Uterus (tissue), 4 donors: ENCODE data around the gene GASK1B. TPM values are rescaled to one million over a fixed set of nuclear protein-coding genes. Genes with fewer than 3 reads are reported as not detected.

Experiments
- DNase-seq, 2 donors: peaks; one replicate each; pipeline ENCODE4 v3.0.0-alpha.2; 2019 to 2020
- H3K27ac ChIP-seq, 2 donors: fragments of 200-600 bp; sonication (generic); 1 replicate in 1 of 2; 2 replicates in 1 of 2; pipeline ENCODE4 v1.5.1; 2016 to 2018
- H3K27me3 ChIP-seq, 2 donors: fragments of 200-600 bp; sonication (generic); one replicate each; pipeline ENCODE4 v1.5.1; 2018 to 2019; ENCODE audit warnings: control low read depth in 1 of 2
- H3K36me3 ChIP-seq, 2 donors: fragments of 200-600 bp; sonication (generic); one replicate each; pipeline ENCODE4 v1.5.1; 2019; ENCODE audit warnings: control low read depth in 1 of 2
- H3K4me1 ChIP-seq, 2 donors: fragments of 200-600 bp; sonication (generic); one replicate each; pipeline ENCODE4 v1.5.1; 2018 to 2019; ENCODE audit warnings: control low read depth in 1 of 2
- H3K4me3 ChIP-seq, 2 donors: fragments of 200-600 bp; sonication (generic); 1 replicate in 1 of 2; 2 replicates in 1 of 2; pipeline ENCODE4 v1.5.1; 2018 to 2019; ENCODE audit warnings: mild to moderate bottlenecking in 1 of 2
- H3K9me3 ChIP-seq, 2 donors: fragments of 200-600 bp; sonication (generic); one replicate each; pipeline ENCODE4 v1.5.1; 2019; ENCODE audit warnings: control low read depth in 1 of 2
- CTCF ChIP-seq, 4 experiments: fragments of 200-600 bp in 2 of 4; fragments of 450-650 bp in 2 of 4; sonication (generic) in 2 of 4; IDR thresholded peaks; one replicate each; pipeline ENCODE4 v1.5.1; 2016 to 2019; ENCODE audit warnings: antibody characterized with exemption in 4 of 4, mild to moderate bottlenecking in 2 of 4, moderate library complexity in 1 of 4
- POLR2A ChIP-seq, 2 donors: fragments of 450-650 bp; IDR thresholded peaks; one replicate each; pipeline ENCODE4 v1.6.1; 2016; ENCODE audit warnings: antibody characterized with exemption in 2 of 2, mild to moderate bottlenecking in 1 of 2, moderate library complexity in 1 of 2
- intact Hi-C: fragments of 100-400 bp; cut with DNase I; formaldehyde crosslinking; loops from one replicate; pipeline ENCODE4 v1.15.1; 2023; ENCODE audit warnings: low total_unique reads
- total RNA-seq, 4 donors: library from RNA; depleted of rRNA in 3 of 4; stranded (reverse); fragments of >200 nt in 3 of 4; gene quantifications; one replicate each; pipeline versions ENCODE4 v1.1.0 to v1.2.4, GENCODE V29; 2014 to 2023
- donor health status: DM: yes; HTN: yes; CAD: no.

The GASK1B gene
- total RNA-seq, 4 donors from 2014 or later, result 54.7 to 135 (median 62.7) TPM

- Histone ChIP-seq H3K4me1 (peaks cover 0 to 8% of the 10 kb centered on the region in 2 donors), H3K9me3 (no peaks in the 10 kb centered on the region), H3K4me3 (no peak overlapping the region), H3K36me3 (no peaks in the 10 kb centered on the region), H3K27ac (peak overlapping the region in 1 of 2 donors; percentile 17), H3K27me3 (no peaks in the 10 kb centered on the region)
- TF ChIP-seq CTCF (IDR thresholded peaks at IDR 0.05), result no peak
- TF ChIP-seq POLR2A (IDR thresholded peaks at IDR 0.05), result no peak
- DNase-seq, result no peak
- intact Hi-C loops, result no loop called here
Observed at GRCh38 chr4:158133551-158133950, 39.3 kb downstream of the GASK1B start.

DNA sequence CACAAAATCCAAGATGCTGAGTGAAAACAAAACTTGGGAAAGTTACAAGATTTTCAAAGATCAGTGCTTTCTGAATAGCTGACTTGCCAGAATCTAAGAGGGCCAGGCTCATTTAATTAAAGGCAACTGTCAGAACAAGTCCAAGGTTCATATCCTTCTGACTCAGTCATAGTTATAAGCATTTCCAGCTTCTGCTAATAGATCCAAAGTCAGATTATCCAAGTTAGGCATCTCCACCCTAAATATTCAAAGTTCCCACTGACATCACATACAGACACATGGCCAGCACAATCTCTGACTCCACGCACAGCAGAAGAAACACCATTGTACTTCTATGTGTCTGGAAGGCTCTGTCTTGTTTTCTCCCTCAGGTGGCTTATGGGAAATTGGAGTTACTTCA, 41.8 kb downstream of the GASK1B start:
- no peaks in the 10 kb centered on the region for H3K36me3 ChIP-seq
- no peak for TF ChIP-seq CTCF (IDR thresholded peaks at IDR 0.05)
- no peak for TF ChIP-seq POLR2A (IDR thresholded peaks at IDR 0.05)
- H3K27ac ChIP-seq, result peak overlapping the region; percentile 52 to 53
- no peaks in the 10 kb centered on the region for H3K4me1 ChIP-seq
- intact Hi-C loops, result no loop called here
- H3K27me3 ChIP-seq, result no peaks in the 10 kb centered on the region
- H3K9me3 ChIP-seq, result no peaks in the 10 kb centered on the region
- no peak overlapping the region for H3K4me3 ChIP-seq
- no peak for DNase-seq

DNA sequence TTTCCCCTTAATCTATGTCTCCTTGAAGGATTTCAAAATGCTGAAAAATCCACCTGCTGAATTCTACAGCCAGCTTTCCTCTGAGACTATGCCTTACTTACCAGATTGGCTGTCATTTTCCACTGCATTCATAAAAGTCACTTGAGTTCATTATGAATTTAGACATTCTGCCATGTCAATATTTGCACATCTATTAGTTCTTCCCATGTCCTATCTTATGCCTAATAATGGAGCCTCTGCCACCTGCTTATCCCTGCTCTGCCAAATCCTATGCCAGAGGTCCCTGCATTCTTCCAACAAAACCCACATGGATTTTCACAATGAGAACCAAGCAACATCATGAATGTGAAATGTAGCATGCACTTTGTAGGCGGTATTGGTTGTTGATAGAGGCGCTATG, 42.6 kb downstream of the GASK1B start:
- peak overlapping the region; percentile 52 to 53 for H3K27ac ChIP-seq
- TF ChIP-seq POLR2A (IDR thresholded peaks at IDR 0.05) (no peak), CTCF (IDR thresholded peaks at IDR 0.05) (no peak)
- H3K4me1 ChIP-seq, result no peaks in the 10 kb centered on the region
- DNase-seq, result no peak
- H3K9me3 ChIP-seq, result no peaks in the 10 kb centered on the region
- intact Hi-C loops, result no loop called here
- no peaks in the 10 kb centered on the region for H3K27me3 ChIP-seq
- no peaks in the 10 kb centered on the region for H3K36me3 ChIP-seq
- H3K4me3 ChIP-seq, result no peak overlapping the region

DNA sequence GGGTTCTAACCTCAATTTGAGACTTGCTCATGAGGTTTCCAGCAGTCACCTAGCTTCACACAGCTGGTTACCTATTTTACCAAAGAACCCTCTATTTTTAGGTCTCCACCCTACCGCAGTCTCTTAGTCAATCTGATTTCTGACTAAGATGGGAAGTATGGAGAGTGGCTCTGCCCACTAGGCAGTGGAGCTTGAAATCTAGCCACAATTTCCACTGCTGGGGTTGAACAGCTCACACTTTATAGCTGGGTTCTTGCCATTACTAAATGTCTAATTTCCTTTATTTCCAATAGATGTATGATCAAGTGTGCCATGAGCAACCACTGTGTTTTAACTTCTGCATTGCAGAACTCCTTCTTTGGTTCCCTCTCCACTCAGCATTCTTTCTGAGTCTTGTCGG, 43.1 kb downstream of the GASK1B start:
- intact Hi-C loops, result no loop called here
- Histone ChIP-seq H3K9me3 (no peaks in the 10 kb centered on the region), H3K36me3 (no peaks in the 10 kb centered on the region), H3K4me1 (no peaks in the 10 kb centered on the region), H3K27ac (peak overlapping the region; percentile 2 to 53), H3K4me3 (no peak overlapping the region), H3K27me3 (no peaks in the 10 kb centered on the region)
- TF ChIP-seq POLR2A (IDR thresholded peaks at IDR 0.05), result no peak
- DNase-seq, result no peak

DNA sequence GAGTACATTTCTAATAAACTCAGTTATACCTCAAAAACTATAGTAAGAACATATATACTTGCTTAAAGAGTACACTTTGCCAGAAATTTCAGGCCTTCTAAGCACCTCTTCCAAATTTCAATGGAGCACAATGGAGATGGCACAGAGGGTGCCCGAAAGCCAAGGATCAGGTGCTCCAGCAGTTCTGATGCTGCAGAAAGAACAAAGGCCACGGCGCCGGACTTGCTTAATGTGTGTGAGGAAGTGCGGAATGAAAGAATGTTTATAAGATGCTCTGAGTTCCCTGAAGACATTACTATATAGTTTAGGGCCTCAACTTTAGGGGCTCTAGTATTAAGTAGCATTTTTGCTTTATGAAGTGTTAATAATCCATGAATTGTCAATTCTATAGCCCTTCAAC, 44.3 kb downstream of the GASK1B start:
- H3K36me3 ChIP-seq, result no peaks in the 10 kb centered on the region
- no peaks in the 10 kb centered on the region for H3K27me3 ChIP-seq
- TF ChIP-seq CTCF (IDR thresholded peaks at IDR 0.05) (no peak), POLR2A (IDR thresholded peaks at IDR 0.05) (no peak)
- no peaks in the 10 kb centered on the region for H3K9me3 ChIP-seq
- H3K4me1 ChIP-seq, result no peaks in the 10 kb centered on the region
- DNase-seq, result no peak
- intact Hi-C loops, result no loop called here
- peak overlapping the region in 1 of 2 donors; percentile 66 for H3K27ac ChIP-seq
- no peak overlapping the region for H3K4me3 ChIP-seq

GRCh38 chr4:158125310-158125709, 47.5 kb downstream of the GASK1B start:
- intact Hi-C loops, result no loop called here
- Histone ChIP-seq H3K27me3 (no peaks in the 10 kb centered on the region), H3K4me1 (no peaks in the 10 kb centered on the region), H3K4me3 (no peak overlapping the region), H3K36me3 (no peaks in the 10 kb centered on the region), H3K27ac (peak overlapping the region; percentile 56 to 69), H3K9me3 (no peaks in the 10 kb centered on the region)
- no peak for TF ChIP-seq CTCF (IDR thresholded peaks at IDR 0.05)
- no peak for TF ChIP-seq POLR2A (IDR thresholded peaks at IDR 0.05)
- no peak for DNase-seq
